GM13977 (cell line): ENCODE results near the gene PANX2.

Source experiments
- DNase-seq: peaks from one replicate; pipeline ENCODE4 v3.0.0; 2012; ENCODE audit warnings: low spot score
- CTCF ChIP-seq: IDR thresholded peaks from 2 replicates; pipeline ENCODE4 v1.5.1; 2012; ENCODE audit warnings: mild to moderate bottlenecking, control low read depth; ENCODE audit not compliant: insufficient read depth; ENCODE audit errors: extremely low read depth, missing control alignments
- in situ Hi-C: fragments of 300-500 bp; cut with MboI; formaldehyde crosslinking; loops from one replicate; pipeline ENCODE4 v1.12.0; 2022; ENCODE audit warnings: low sequenced_read_pairs, low pct_unique_long_range_greater_than_20kb, mixed read lengths, inconsistent platforms; ENCODE audit not compliant: unreplicated experiment

PANX2 gene

DNA sequence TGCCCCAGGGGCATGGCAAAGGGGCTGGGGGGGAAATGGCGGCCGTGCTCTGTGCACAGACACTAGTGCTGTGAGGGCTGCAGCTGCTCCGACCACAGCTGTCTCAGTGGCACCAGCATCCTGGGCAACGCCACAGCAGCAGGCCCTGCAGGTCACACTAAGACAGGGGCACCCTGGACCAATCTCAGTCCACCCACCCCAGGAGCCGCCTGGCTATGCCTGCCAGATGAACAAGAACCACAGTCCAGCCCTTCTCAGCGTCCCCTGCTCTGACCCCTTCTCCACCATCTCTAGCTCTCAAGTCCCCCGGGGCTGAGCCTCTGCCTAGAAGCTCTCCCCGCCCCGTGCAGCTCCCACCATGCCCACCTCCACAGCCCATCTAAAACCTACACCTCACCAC lies 57.8 kb downstream of the PANX2 start:
- no peak for TF ChIP-seq CTCF
- in situ Hi-C loops, result no loop called here
- no peak for DNase-seq

DNA sequence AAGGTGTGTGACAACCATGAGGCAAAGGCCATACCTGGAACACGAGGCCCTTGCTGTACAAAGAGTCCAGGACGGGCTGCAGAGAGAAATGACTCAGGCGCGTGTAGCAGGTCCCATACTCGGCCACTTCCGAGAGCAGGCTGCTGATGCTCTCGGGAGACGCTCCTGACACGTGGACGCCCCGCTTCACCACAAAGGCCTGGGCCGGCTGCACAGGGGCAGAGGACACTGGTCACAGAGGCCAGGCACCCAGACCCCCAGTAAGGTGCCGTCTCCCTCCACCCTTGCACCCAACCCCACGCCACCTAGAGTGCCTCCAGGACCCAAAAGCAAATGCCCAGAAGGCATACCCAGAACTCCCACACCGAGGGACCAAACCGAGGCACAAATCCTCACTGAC lies 58.8 kb downstream of the PANX2 start:
- DNase-seq, result no peak
- TF ChIP-seq CTCF, result no peak
- in situ Hi-C loops, result no loop called here
